ENCODE results near the gene RFTN2.

The RFTN2 gene

DNA sequence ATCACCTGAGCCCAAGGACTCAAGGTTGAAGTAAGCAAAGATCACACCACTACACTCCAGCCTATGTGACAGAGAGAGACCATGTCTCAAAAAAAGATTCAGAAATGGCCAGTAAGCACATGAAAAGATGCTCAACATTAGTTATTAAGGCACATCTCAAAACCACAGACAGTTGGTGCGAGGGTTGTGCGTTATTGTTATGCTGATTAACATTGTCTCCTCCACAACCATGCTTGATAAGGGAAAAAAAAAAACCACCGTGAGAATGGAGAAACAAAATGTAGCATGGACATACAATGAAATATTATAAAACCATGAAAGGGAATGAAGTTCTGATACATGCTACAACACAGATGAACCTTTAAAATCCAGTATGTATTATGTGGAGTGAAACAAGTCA is 132.2 kb downstream of the RFTN2 start:
- Histone ChIP-seq H3K9me2 (replicated peaks; ENCODE audit: insufficient read depth, low read length) (no peaks in the 10 kb centered on the region), H3K4me2 (ENCODE audit: low read depth, low read length) (no peak overlapping the region), H3K9me3 (replicated peaks; ENCODE audit: insufficient read depth, low read length) (no peaks in the 10 kb centered on the region), H3K4me1 (ENCODE audit: low read length) (no peaks in the 10 kb centered on the region), H3K36me3 (replicated peaks; ENCODE audit: insufficient read depth, low read length) (no peaks in the 10 kb centered on the region; the same call in 1 of the 2 replicates), H3K27me3 (replicated peaks; ENCODE audit: insufficient read depth, low read length) (no peaks in the 10 kb centered on the region), H3K79me2 (ENCODE audit: low read length) (peaks cover 66% of the 10 kb centered on the region), H3K4me3 (ENCODE audit: low read length) (no peak overlapping the region), H4K20me1 (ENCODE audit: insufficient read depth, low read length) (no peaks in the 10 kb centered on the region), H3K9ac (ENCODE audit: low read length) (no peak overlapping the region), H3K27ac (ENCODE audit: low read length) (no peak overlapping the region), H2AFZ (ENCODE audit: low read length) (no peak overlapping the region), H3F3A (ENCODE audit: insufficient read depth, low read length) (no peaks in the 10 kb centered on the region)
- no peak for DNase-seq
- TF ChIP-seq EZH2 (optimal IDR thresholded peaks at IDR 0.05; ENCODE audit: low read depth, low read length) (no peak), EZH2phosphoT487 (IDR thresholded peaks at IDR 0.05; ENCODE audit: low read length) (no peak)
- TF ChIP-seq, protein P1, sequence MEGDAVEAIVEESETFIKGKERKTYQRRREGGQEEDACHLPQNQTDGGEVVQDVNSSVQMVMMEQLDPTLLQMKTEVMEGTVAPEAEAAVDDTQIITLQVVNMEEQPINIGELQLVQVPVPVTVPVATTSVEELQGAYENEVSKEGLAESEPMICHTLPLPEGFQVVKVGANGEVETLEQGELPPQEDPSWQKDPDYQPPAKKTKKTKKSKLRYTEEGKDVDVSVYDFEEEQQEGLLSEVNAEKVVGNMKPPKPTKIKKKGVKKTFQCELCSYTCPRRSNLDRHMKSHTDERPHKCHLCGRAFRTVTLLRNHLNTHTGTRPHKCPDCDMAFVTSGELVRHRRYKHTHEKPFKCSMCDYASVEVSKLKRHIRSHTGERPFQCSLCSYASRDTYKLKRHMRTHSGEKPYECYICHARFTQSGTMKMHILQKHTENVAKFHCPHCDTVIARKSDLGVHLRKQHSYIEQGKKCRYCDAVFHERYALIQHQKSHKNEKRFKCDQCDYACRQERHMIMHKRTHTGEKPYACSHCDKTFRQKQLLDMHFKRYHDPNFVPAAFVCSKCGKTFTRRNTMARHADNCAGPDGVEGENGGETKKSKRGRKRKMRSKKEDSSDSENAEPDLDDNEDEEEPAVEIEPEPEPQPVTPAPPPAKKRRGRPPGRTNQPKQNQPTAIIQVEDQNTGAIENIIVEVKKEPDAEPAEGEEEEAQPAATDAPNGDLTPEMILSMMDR (IDR thresholded peaks at IDR 0.05; ENCODE audit: low read length), result no peak

DNA sequence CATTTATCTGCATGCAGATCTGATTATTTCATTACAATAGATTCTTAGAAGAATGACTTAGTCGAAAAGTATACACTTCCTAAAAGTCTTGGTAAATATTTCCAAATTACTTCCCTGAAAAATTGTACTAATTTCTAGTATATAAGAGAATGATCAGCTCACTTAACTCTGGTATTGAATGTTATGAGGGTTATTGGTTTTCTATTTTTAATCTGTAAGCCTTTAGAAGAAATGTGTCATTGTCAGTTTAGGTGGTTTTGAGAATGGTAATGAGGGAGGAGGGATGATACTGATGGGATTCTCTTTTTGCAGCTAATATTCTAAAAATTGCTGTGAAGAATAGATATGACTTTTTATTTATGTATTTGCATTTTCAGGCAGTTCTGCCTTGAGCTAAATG is 135.7 kb downstream of the RFTN2 start:
- no peaks in the 10 kb centered on the region for H3K9me3 ChIP-seq (replicated peaks; ENCODE audit: insufficient read depth, low read length)
- peaks cover 74% of the 10 kb centered on the region for H3K79me2 ChIP-seq (ENCODE audit: low read length)
- H3K4me1 ChIP-seq (ENCODE audit: low read length), result no peaks in the 10 kb centered on the region
- no peak for DNase-seq
- H3K27ac ChIP-seq (ENCODE audit: low read length), result no peak overlapping the region
- H4K20me1 ChIP-seq (ENCODE audit: insufficient read depth, low read length), result no peaks in the 10 kb centered on the region
- no peak overlapping the region for H3K9ac ChIP-seq (ENCODE audit: low read length)
- H3K9me2 ChIP-seq (replicated peaks; ENCODE audit: insufficient read depth, low read length), result no peaks in the 10 kb centered on the region
- H3K27me3 ChIP-seq (replicated peaks; ENCODE audit: insufficient read depth, low read length), result no peaks in the 10 kb centered on the region
- no peak for TF ChIP-seq EZH2 (optimal IDR thresholded peaks at IDR 0.05; ENCODE audit: low read depth, low read length)
- TF ChIP-seq, protein P1 (IDR thresholded peaks at IDR 0.05; ENCODE audit: low read length), result no peak
- no peak for TF ChIP-seq EZH2phosphoT487 (IDR thresholded peaks at IDR 0.05; ENCODE audit: low read length)
- H3F3A ChIP-seq (ENCODE audit: insufficient read depth, low read length), result no peaks in the 10 kb centered on the region
- H3K36me3 ChIP-seq (replicated peaks; ENCODE audit: insufficient read depth, low read length), result peaks cover 10% of the 10 kb centered on the region
- no peak overlapping the region for H2AFZ ChIP-seq (ENCODE audit: low read length)
- no peak overlapping the region for H3K4me3 ChIP-seq (ENCODE audit: low read length)
- H3K4me2 ChIP-seq (ENCODE audit: low read depth, low read length), result no peak overlapping the region

DNA sequence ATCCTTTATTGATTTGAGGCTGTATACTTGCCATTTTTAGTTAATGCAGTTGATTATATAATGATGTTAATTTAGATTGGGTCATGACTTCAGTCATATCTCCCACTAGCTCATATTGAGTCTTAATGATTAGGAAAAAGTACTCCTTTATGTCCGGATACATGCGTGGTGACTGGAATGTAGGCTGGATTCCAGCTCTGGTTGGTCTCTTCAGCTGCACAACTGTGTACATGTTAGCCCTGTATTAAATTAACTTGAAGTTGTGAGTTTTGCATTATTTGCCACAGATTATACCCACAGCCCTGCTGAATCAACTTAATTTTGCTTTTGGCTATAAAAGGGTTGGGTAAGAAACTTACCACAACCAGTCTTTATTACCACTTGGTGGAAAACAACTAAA is 137.0 kb downstream of the RFTN2 start:
- Histone ChIP-seq H3K4me1 (ENCODE audit: low read length) (no peaks in the 10 kb centered on the region), H3K9ac (ENCODE audit: low read length) (no peak overlapping the region), H3K36me3 (replicated peaks; ENCODE audit: insufficient read depth, low read length) (peaks cover 10% of the 10 kb centered on the region), H3F3A (ENCODE audit: insufficient read depth, low read length) (no peaks in the 10 kb centered on the region), H3K4me2 (ENCODE audit: low read depth, low read length) (no peak overlapping the region), H3K9me2 (replicated peaks; ENCODE audit: insufficient read depth, low read length) (no peaks in the 10 kb centered on the region), H3K27me3 (replicated peaks; ENCODE audit: insufficient read depth, low read length) (no peaks in the 10 kb centered on the region), H3K9me3 (replicated peaks; ENCODE audit: insufficient read depth, low read length) (no peaks in the 10 kb centered on the region), H3K79me2 (ENCODE audit: low read length) (peaks cover 84% of the 10 kb centered on the region), H3K4me3 (ENCODE audit: low read length) (no peak overlapping the region), H4K20me1 (ENCODE audit: insufficient read depth, low read length) (no peaks in the 10 kb centered on the region), H2AFZ (ENCODE audit: low read length) (no peak overlapping the region), H3K27ac (ENCODE audit: low read length) (no peak overlapping the region)
- DNase-seq, result no peak
- no peak for TF ChIP-seq EZH2phosphoT487 (IDR thresholded peaks at IDR 0.05; ENCODE audit: low read length)
- TF ChIP-seq EZH2 (optimal IDR thresholded peaks at IDR 0.05; ENCODE audit: low read depth, low read length), result no peak
- TF ChIP-seq, protein P1 (IDR thresholded peaks at IDR 0.05; ENCODE audit: low read length), result no peak
